CD4-positive, alpha-beta T cell (primary cell): ENCODE measurements around the gene FIBCD1. TPM values are rescaled to one million over a fixed set of nuclear protein-coding genes. Genes with fewer than 3 reads are reported as not detected.

Experiments used
- ATAC-seq: fragments of 200-7000 bp; cut with Tn5 transposase; one replicate; pipeline ENCODE4 v1.10.0; 2022; ENCODE audit warnings: mild to moderate bottlenecking; ENCODE audit not compliant: poor library complexity
- CTCF ChIA-PET: fragments of 350-600 bp; sonication (Branson Sonifier 250); formaldehyde crosslinking; loops from one replicate; lab custom pipeline; 2021; ENCODE audit warnings: antibody characterized with exemption, inconsistent platforms; lab: Charles Lee
- POLR2A ChIA-PET: fragments of 350-600 bp; sonication (Branson Sonifier 250); formaldehyde crosslinking; loops from one replicate; lab custom pipeline; 2021; ENCODE audit warnings: antibody characterized with exemption, inconsistent platforms; lab: Charles Lee
- DNase-seq, 14 experiments: peaks; one replicate each; pipeline ENCODE4 v3.0.0-alpha.2; 2013 to 2020; ENCODE audit warnings: mixed read lengths in 2 of 14
- H3K27ac ChIP-seq, 2 donors: one replicate each; pipeline versions ENCODE4 v1.5.1 to v1.7.0; 2013; ENCODE audit warnings: low read length in 2 of 2, low read depth in 1 of 2, mild to moderate bottlenecking in 1 of 2
- H3K27me3 ChIP-seq, 2 experiments: 1 replicate in 1 of 2; 2 replicates in 1 of 2; pipeline versions ENCODE4 v1.6.1 to v1.7.0; 2013; ENCODE audit warnings: low read length in 2 of 2, control low read depth in 1 of 2, mild to moderate bottlenecking in 1 of 2, moderate library complexity in 1 of 2; ENCODE audit not compliant: insufficient read depth in 2 of 2, control insufficient read depth in 1 of 2
- H3K36me3 ChIP-seq: one replicate; pipeline ENCODE4 v1.6.1; 2013; ENCODE audit warnings: low read length, control low read depth; ENCODE audit not compliant: insufficient read depth
- H3K4me1 ChIP-seq: one replicate; pipeline ENCODE4 v1.6.1; 2013; ENCODE audit warnings: low read length, control low read depth; ENCODE audit not compliant: insufficient read depth
- H3K4me3 ChIP-seq: one replicate; pipeline ENCODE4 v1.5.1; 2013; ENCODE audit warnings: mild to moderate bottlenecking, low read length, moderate library complexity
- H3K9me3 ChIP-seq, 2 experiments: 1 replicate in 1 of 2; 2 replicates in 1 of 2; pipeline versions ENCODE4 v1.6.1 to v1.7.0; 2013; ENCODE audit warnings: low read length in 2 of 2, mild to moderate bottlenecking in 2 of 2, control low read depth in 1 of 2, moderate library complexity in 1 of 2; ENCODE audit not compliant: control insufficient read depth in 1 of 2, insufficient read depth in 1 of 2
- H3K27ac Mint-ChIP-seq: one replicate; pipeline ENCODE4 v1.8.0; 2020; ENCODE audit warnings: mixed read lengths
- H3K27me3 Mint-ChIP-seq: one replicate; pipeline ENCODE4 v1.8.0; 2021; ENCODE audit warnings: mixed read lengths
- H3K36me3 Mint-ChIP-seq: one replicate; pipeline ENCODE4 v1.8.0; 2021; ENCODE audit warnings: low read depth, mixed read lengths
- H3K4me1 Mint-ChIP-seq: one replicate; pipeline ENCODE4 v1.8.0; 2021; ENCODE audit warnings: low read depth, mixed read lengths
- H3K4me3 Mint-ChIP-seq: one replicate; pipeline ENCODE4 v1.8.0; 2020; ENCODE audit warnings: mild to moderate bottlenecking, mixed read lengths
- H3K9me3 Mint-ChIP-seq: one replicate; pipeline ENCODE4 v1.8.0; 2020; ENCODE audit warnings: mixed read lengths
- intact Hi-C, 2 experiments: fragments of 100-400 bp; cut with DNase I in 1 of 2; cut with micrococcal nuclease in 1 of 2; formaldehyde crosslinking; loops; one replicate each; pipeline versions ENCODE4 v1.15.1 to v1.9.0; 2023 to 2025; cut with DNase I, micrococcal nuclease
- total RNA-seq, 174 experiments: library from RNA in 2 of 174; stranded (reverse) in 2 of 174; gene quantifications; one replicate each; pipeline ENCODE4 v1.2.3 and lab custom pipeline; 2021 to 2026
- TF ChIP-seq, protein P1 (sequence below): fragments of 200-600 bp; IDR thresholded peaks from one replicate; pipeline ENCODE4 v1.8.0; 2022; ENCODE audit warnings: antibody characterized with exemption, mild to moderate bottlenecking

Gene FIBCD1
- total RNA-seq, 2 experiments from 2014 or later: not detected

DNA sequence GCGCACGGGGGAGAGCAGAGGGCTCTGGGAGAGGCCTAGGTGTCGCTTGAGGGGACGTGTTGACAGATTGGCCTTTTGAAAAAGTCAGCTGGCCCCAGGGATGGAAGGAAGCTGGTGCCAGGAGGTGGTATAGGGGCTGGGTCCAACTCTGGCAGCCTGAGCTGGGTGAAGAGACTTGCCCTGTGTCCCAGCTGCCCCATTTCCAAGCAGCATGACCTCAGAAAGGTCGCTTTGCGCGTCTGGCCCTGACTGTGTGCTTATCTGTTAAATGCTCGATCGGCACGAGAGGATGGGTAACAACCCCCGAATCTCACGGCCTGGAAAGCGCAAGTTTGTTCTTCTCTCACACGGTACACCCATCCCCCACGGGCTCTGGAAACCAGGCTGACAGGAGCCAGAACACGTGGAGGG lies 38.8 kb upstream of the FIBCD1 start:
- H3K36me3 ChIP-seq: no peaks in the 10 kb centered on the region
- no peak overlapping the region for H3K27ac ChIP-seq
- H3K27me3 ChIP-seq: peaks cover 0 to 6% of the 10 kb centered on the region in 2 experiments
- ChIA-PET CTCF (no interaction called here), POLR2A (no interaction called here)
- no peak overlapping the region for H3K27ac Mint-ChIP-seq
- ATAC-seq (no peak), DNase-seq (no peak)
- no peak overlapping the region for H3K4me3 Mint-ChIP-seq
- peaks cover 0 to 9% of the 10 kb centered on the region in 2 experiments for H3K9me3 ChIP-seq
- peaks cover 22% of the 10 kb centered on the region for H3K27me3 Mint-ChIP-seq
- intact Hi-C loops: no loop called here
- no peak overlapping the region for H3K4me3 ChIP-seq
- no peaks in the 10 kb centered on the region for H3K36me3 Mint-ChIP-seq
- H3K4me1 Mint-ChIP-seq: no peaks in the 10 kb centered on the region
- H3K9me3 Mint-ChIP-seq: no peaks in the 10 kb centered on the region
- TF ChIP-seq, protein P1, sequence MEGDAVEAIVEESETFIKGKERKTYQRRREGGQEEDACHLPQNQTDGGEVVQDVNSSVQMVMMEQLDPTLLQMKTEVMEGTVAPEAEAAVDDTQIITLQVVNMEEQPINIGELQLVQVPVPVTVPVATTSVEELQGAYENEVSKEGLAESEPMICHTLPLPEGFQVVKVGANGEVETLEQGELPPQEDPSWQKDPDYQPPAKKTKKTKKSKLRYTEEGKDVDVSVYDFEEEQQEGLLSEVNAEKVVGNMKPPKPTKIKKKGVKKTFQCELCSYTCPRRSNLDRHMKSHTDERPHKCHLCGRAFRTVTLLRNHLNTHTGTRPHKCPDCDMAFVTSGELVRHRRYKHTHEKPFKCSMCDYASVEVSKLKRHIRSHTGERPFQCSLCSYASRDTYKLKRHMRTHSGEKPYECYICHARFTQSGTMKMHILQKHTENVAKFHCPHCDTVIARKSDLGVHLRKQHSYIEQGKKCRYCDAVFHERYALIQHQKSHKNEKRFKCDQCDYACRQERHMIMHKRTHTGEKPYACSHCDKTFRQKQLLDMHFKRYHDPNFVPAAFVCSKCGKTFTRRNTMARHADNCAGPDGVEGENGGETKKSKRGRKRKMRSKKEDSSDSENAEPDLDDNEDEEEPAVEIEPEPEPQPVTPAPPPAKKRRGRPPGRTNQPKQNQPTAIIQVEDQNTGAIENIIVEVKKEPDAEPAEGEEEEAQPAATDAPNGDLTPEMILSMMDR: no peak
- H3K4me1 ChIP-seq: no peaks in the 10 kb centered on the region

DNA sequence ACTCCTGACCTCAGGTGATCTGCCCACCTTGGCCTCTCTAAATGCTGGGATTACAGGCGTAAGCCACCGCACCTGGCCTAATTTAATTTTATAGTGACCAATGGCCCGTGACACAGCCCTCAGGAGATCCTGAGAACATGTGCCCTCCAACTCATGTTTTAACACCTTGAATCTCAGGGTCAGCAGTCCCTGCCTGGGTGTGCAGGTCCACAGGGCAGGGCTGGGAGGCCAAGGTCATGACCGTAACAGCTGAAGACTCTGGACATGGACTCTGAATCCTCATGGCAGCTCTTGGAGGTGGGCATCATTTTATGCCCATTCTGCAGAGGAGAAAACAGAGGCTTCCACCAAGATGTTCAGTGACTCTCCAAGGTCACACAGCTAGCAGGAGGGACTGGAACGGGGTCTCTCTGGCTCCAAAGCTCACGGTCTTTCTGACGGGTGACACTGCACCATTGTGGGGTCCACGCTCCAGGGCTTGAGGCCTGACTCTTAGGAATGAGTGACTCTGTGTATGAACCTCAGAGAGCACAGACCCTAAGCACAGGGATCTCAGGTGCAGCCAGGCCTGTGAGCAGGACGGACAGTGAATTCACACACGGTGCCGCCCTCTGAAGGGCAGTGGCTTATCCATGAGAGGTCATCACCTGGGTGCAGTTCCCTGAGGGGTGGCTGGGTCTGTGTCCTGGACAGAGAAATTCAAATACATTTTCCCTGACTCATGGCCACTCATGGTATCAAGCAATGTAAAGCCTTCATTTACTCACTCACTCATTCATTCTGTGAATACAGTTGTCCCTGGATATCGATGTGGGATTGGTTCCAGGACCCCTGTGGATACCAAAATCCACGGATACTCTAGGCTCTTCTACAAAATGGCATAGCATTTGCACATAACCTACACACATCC lies 37.1 kb upstream of the FIBCD1 start:
- ATAC-seq (no peak), DNase-seq (no peak)
- Mint-ChIP-seq H3K36me3 (no peaks in the 10 kb centered on the region), H3K9me3 (no peaks in the 10 kb centered on the region), H3K4me1 (no peaks in the 10 kb centered on the region), H3K4me3 (no peak overlapping the region), H3K27ac (no peak overlapping the region), H3K27me3 (peaks cover 36% of the 10 kb centered on the region)
- TF ChIP-seq, protein P1: no peak
- ChIA-PET CTCF (no interaction called here), POLR2A (no interaction called here)
- intact Hi-C loops: no loop called here
- no peak overlapping the region for H3K4me3 ChIP-seq
- no peaks in the 10 kb centered on the region for H3K4me1 ChIP-seq
- no peaks in the 10 kb centered on the region for H3K36me3 ChIP-seq
- H3K9me3 ChIP-seq: peaks cover 0 to 9% of the 10 kb centered on the region in 2 experiments
- H3K27me3 ChIP-seq: peaks cover 0 to 6% of the 10 kb centered on the region in 2 experiments
- H3K27ac ChIP-seq: no peak overlapping the region

DNA sequence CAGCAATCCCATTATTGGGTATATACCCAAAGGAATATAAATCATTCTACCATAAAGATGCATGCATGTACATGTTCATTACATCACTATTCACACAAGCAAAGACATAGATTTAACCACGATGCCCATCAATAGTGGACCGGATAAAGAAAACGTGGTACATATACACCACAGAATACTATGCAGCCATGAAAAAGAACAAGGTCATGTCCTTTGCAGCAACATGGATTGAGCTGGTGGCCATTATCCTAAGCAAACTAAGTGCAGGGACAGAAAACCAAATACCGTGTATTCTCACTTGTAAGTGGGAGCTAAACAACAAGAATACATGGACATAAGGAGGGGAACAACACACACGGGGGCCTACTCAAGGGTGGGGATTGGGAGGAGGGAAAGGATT lies 36.1 kb upstream of the FIBCD1 start:
- TF ChIP-seq, protein P1: no peak
- no peaks in the 10 kb centered on the region for H3K4me1 Mint-ChIP-seq
- Histone ChIP-seq H3K4me1 (no peaks in the 10 kb centered on the region), H3K4me3 (no peak overlapping the region), H3K36me3 (no peaks in the 10 kb centered on the region), H3K9me3 (peaks cover 0 to 9% of the 10 kb centered on the region in 2 experiments), H3K27ac (no peak overlapping the region), H3K27me3 (peaks cover 0 to 6% of the 10 kb centered on the region in 2 experiments)
- CTCF ChIA-PET: no interaction called here
- intact Hi-C loops: no loop called here
- no peak overlapping the region for H3K27ac Mint-ChIP-seq
- no peaks in the 10 kb centered on the region for H3K9me3 Mint-ChIP-seq
- no peaks in the 10 kb centered on the region for H3K36me3 Mint-ChIP-seq
- H3K27me3 Mint-ChIP-seq: peaks cover 33% of the 10 kb centered on the region
- ATAC-seq: no peak
- POLR2A ChIA-PET: no interaction called here
- DNase-seq: no peak
- H3K4me3 Mint-ChIP-seq: no peak overlapping the region
